PC-9 (cell line): ENCODE measurements around the gene NAA15. TPM values are rescaled to one million over a fixed set of nuclear protein-coding genes. Genes with fewer than 3 reads are reported as not detected.

Experiments
- BruUV-seq: library from RNA; stranded (reverse); fragments of 400-500 nt; replicated peaks from 2 replicates; lab custom pipeline; 2021; lab: Mats Ljungman, UMichigan
- CTCF ChIA-PET: fragments of 300-600 bp; sonication (Branson Sonifier 250); formaldehyde crosslinking; loops from one replicate; lab custom pipeline; 2022; ENCODE audit warnings: antibody characterized with exemption; lab: Charles Lee
- POLR2A ChIA-PET: fragments of 300-600 bp; sonication (Branson Sonifier 250); formaldehyde crosslinking; loops from one replicate; lab custom pipeline; 2022; ENCODE audit warnings: antibody characterized with exemption; ENCODE audit not compliant: unreplicated experiment; lab: Charles Lee
- DNase-seq, 2 experiments: peaks; one replicate each; pipeline versions ENCODE4 v3.0.0 to v3.0.0-alpha.2; 2015 to 2022; ENCODE audit warnings: mixed read lengths in 1 of 2
- H2AFZ ChIP-seq: fragments of 200-600 bp; sonication (generic); 2 replicates; pipeline ENCODE4 v1.8.1; 2017; ENCODE audit warnings: antibody characterized with exemption
- H3F3A ChIP-seq: fragments of 200-600 bp; sonication (generic); 2 replicates; pipeline ENCODE4 v1.8.1; 2017; ENCODE audit warnings: antibody characterized with exemption, mild to moderate bottlenecking, low read depth; ENCODE audit not compliant: insufficient read depth
- H3K27ac ChIP-seq: fragments of 200-600 bp; sonication (generic); 2 replicates; pipeline ENCODE4 v1.6.1; 2016; ENCODE audit warnings: mixed run types
- H3K27me3 ChIP-seq: fragments of 200-600 bp; sonication (generic); 2 replicates; pipeline ENCODE4 v1.6.1; 2016; ENCODE audit warnings: low read depth, mixed run types; ENCODE audit not compliant: insufficient read depth
- H3K36me3 ChIP-seq: fragments of 200-600 bp; sonication (generic); 2 replicates; pipeline ENCODE4 v1.6.1; 2016; ENCODE audit warnings: low read depth, mixed run types
- H3K4me1 ChIP-seq: fragments of 200-600 bp; sonication (generic); replicated peaks from 2 replicates; pipeline ENCODE4 v1.6.1; 2016; ENCODE audit warnings: mixed run types; ENCODE audit not compliant: insufficient read depth
- H3K4me2 ChIP-seq: fragments of 200-600 bp; sonication (generic); 2 replicates; pipeline ENCODE4 v1.6.1; 2017; ENCODE audit warnings: mixed run types
- H3K4me3 ChIP-seq: fragments of 200-600 bp; sonication (generic); 2 replicates; pipeline ENCODE4 v1.6.1; 2016; ENCODE audit warnings: mixed run types
- H3K79me2 ChIP-seq: fragments of 200-600 bp; sonication (generic); 2 replicates; pipeline ENCODE4 v1.6.1; 2017; ENCODE audit warnings: low read depth, mixed run types
- H3K9me2 ChIP-seq: fragments of 200-600 bp; sonication (generic); 2 replicates; pipeline ENCODE4 v1.8.1; 2017; ENCODE audit warnings: mild to moderate bottlenecking; ENCODE audit not compliant: insufficient read depth
- H3K9me3 ChIP-seq: fragments of 200-600 bp; sonication (generic); 2 replicates; pipeline ENCODE4 v1.8.1; 2016; ENCODE audit warnings: low read depth; ENCODE audit not compliant: insufficient read depth
- H4K20me1 ChIP-seq: fragments of 200-600 bp; sonication (generic); 2 replicates; pipeline ENCODE4 v1.8.1; 2017; ENCODE audit not compliant: insufficient read depth
- CTCF ChIP-seq: fragments of 200-600 bp; sonication (generic); conservative IDR thresholded peaks from 2 replicates; pipeline ENCODE4 v1.6.1; 2017; ENCODE audit warnings: mixed run types, antibody characterized with exemption, mild to moderate bottlenecking, moderate library complexity
- EZH2 ChIP-seq: fragments of 200-600 bp; sonication (generic); IDR thresholded peaks from 2 replicates; pipeline ENCODE4 v1.8.0; 2017; ENCODE audit warnings: antibody characterized with exemption, low read depth
- intact Hi-C: fragments of 100-400 bp; cut with micrococcal nuclease; formaldehyde crosslinking; loops from one replicate; pipeline ENCODE4 v1.10.0; 2022; ENCODE audit not compliant: unreplicated experiment
- total RNA-seq: library from RNA; stranded (reverse); gene quantifications from 2 replicates; pipeline ENCODE4 v1.2.3, GENCODE V29; 2021

The NAA15 gene
- total RNA-seq, 1 experiment from 2014 or later: 43.8 TPM

GRCh38 chr4:139324620-139325019 lies 23.3 kb downstream of the NAA15 start:
- H3K4me3 ChIP-seq: no peak overlapping the region
- peaks cover 42% of the 10 kb centered on the region for H4K20me1 ChIP-seq
- no TSS peak for BruUV-seq
- peaks cover 3% of the 10 kb centered on the region; the same call in 1 of the 2 replicates for H3K4me1 ChIP-seq
- H3K79me2 ChIP-seq: peaks cover 100% of the 10 kb centered on the region
- H3K27ac ChIP-seq: no peak overlapping the region
- H3F3A ChIP-seq: peaks cover 7% of the 10 kb centered on the region
- TF ChIP-seq CTCF (no peak), EZH2 (no peak)
- H3K4me2 ChIP-seq: no peak overlapping the region
- CTCF ChIA-PET: no interaction called here
- POLR2A ChIA-PET: no interaction called here
- intact Hi-C loops: no loop called here
- H3K36me3 ChIP-seq: no peaks in the 10 kb centered on the region
- no peaks in the 10 kb centered on the region for H3K9me3 ChIP-seq
- no peaks in the 10 kb centered on the region for H3K27me3 ChIP-seq
- no peaks in the 10 kb centered on the region for H3K9me2 ChIP-seq
- H2AFZ ChIP-seq: no peak overlapping the region
- DNase-seq: no peak

- TF ChIP-seq CTCF: no peak
- TF ChIP-seq EZH2: no peak
- H3K27ac ChIP-seq: peak overlapping the region; percentile 52; the same call in 1 of the 2 replicates
- H3K9me3 ChIP-seq: no peaks in the 10 kb centered on the region
- no peaks in the 10 kb centered on the region; the same call in 1 of the 2 replicates for H3K36me3 ChIP-seq
- H4K20me1 ChIP-seq: peaks cover 33% of the 10 kb centered on the region
- ChIA-PET POLR2A (no interaction called here), CTCF (interaction anchor here (0.6 kb wide), 1 partner anchor 9 kb away, joined by 6 read pairs; no protein-coding TSS in a partner anchor)
- no peaks in the 10 kb centered on the region for H3F3A ChIP-seq
- DNase-seq: peak in 1 of 2 experiments; percentile 58
- H2AFZ ChIP-seq: no peak overlapping the region
- H3K4me1 ChIP-seq: peaks cover 18% of the 10 kb centered on the region; the same call in 1 of the 2 replicates
- H3K9me2 ChIP-seq: no peaks in the 10 kb centered on the region
- H3K79me2 ChIP-seq: peaks cover 99% of the 10 kb centered on the region
- H3K27me3 ChIP-seq: no peaks in the 10 kb centered on the region
- H3K4me2 ChIP-seq: no peak overlapping the region
- no TSS peak for BruUV-seq
- intact Hi-C loops: no loop called here
- H3K4me3 ChIP-seq: no peak overlapping the region
Observed at GRCh38 chr4:139329665-139330200, 28.4 kb downstream of the NAA15 start.

- peaks cover 32% of the 10 kb centered on the region for H4K20me1 ChIP-seq
Observed at GRCh38 chr4:139330283-139330682, 29.0 kb downstream of the NAA15 start.

More at GRCh38 chr4:139330283-139330682, 29.0 kb downstream of the NAA15 start:
- H3K27ac ChIP-seq: peak overlapping the region; percentile 52; the same call in 1 of the 2 replicates
- H3K4me1 ChIP-seq: peaks cover 18% of the 10 kb centered on the region; the same call in 1 of the 2 replicates
- no TSS peak for BruUV-seq
- no peaks in the 10 kb centered on the region; the same call in 1 of the 2 replicates for H3K36me3 ChIP-seq
- no peaks in the 10 kb centered on the region for H3K9me3 ChIP-seq
- no peaks in the 10 kb centered on the region for H3K27me3 ChIP-seq
- H3K79me2 ChIP-seq: peaks cover 95% of the 10 kb centered on the region
- DNase-seq: no peak
- H3F3A ChIP-seq: no peaks in the 10 kb centered on the region
- TF ChIP-seq CTCF (no peak), EZH2 (no peak)
- H2AFZ ChIP-seq: no peak overlapping the region
- no peak overlapping the region for H3K4me2 ChIP-seq
- ChIA-PET CTCF (interaction anchor here (0.6 kb wide), 1 partner anchor 10 kb away, joined by 6 read pairs; no protein-coding TSS in a partner anchor), POLR2A (no interaction called here)
- H3K4me3 ChIP-seq: no peak overlapping the region
- H3K9me2 ChIP-seq: no peaks in the 10 kb centered on the region
- intact Hi-C loops: no loop called here
